Activated naive CD8-positive, alpha-beta T cell treated with anti-CD3 and anti-CD28 coated beads, Interleukin-2, amount 50 U/mL, for 24 hours (primary cell): Measurements from ENCODE around the gene ANKAR.
A peak's percentile ranks its signal among the peaks of the same experiment; 100 is the strongest.
"Not testable (repeated sequence)": the region's sequence is repeated elsewhere in the genome, so short reads cannot be mapped to it uniquely, and the experiment has no call there.

Experiments used
- ATAC-seq: fragments of 150-1000 bp; cut with Tn5 transposase; one replicate; pipeline ENCODE4 v1.10.0; 2021
- DNase-seq: peaks from one replicate; pipeline ENCODE4 v3.0.0; 2021
- H3K27ac Mint-ChIP-seq: one replicate; pipeline ENCODE4 v1.8.0; 2021; ENCODE audit warnings: mild to moderate bottlenecking, mixed read lengths
- H3K27me3 Mint-ChIP-seq: one replicate; pipeline ENCODE4 v1.8.0; 2021; ENCODE audit warnings: mixed read lengths
- H3K36me3 Mint-ChIP-seq: one replicate; pipeline ENCODE4 v1.8.0; 2021; ENCODE audit warnings: low read depth, mixed read lengths
- H3K4me1 Mint-ChIP-seq: one replicate; pipeline ENCODE4 v1.8.0; 2021; ENCODE audit warnings: mixed read lengths
- H3K4me3 Mint-ChIP-seq: one replicate; pipeline ENCODE4 v1.8.0; 2021; ENCODE audit warnings: mild to moderate bottlenecking, moderate library complexity, mixed read lengths
- H3K9me3 Mint-ChIP-seq: one replicate; pipeline ENCODE4 v1.8.0; 2021; ENCODE audit warnings: mixed read lengths

Gene ANKAR

DNA sequence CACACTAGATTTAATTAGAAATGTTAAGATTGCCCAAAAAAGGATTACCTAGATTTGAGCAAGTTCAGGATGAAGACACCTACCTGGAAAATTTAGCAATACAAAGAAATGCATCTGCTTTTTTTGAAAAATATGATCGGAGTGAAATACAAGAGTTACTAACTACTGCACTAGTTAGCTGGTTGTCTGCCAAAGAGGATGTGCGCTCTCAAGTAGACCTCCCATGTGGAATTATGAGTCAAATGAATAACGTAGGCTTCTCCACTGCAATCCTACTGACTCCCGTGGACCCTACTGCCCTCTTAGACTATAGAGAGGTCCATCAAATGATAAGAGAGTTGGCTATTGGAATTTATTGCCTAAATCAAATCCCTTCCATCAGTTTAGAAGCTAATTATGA, 2.0 kb downstream of the ANKAR start:
- H3K4me1 Mint-ChIP-seq, result peaks cover 47% of the 10 kb centered on the region
- no peaks in the 10 kb centered on the region for H3K27me3 Mint-ChIP-seq
- no peak for DNase-seq
- H3K36me3 Mint-ChIP-seq, result peaks cover 43% of the 10 kb centered on the region
- no peak overlapping the region for H3K4me3 Mint-ChIP-seq
- peaks cover 13% of the 10 kb centered on the region for H3K9me3 Mint-ChIP-seq
- ATAC-seq, result no peak
- H3K27ac Mint-ChIP-seq, result no peak overlapping the region

- no peak overlapping the region for H3K27ac Mint-ChIP-seq
- no peak for DNase-seq
- no peak overlapping the region for H3K4me3 Mint-ChIP-seq
- H3K9me3 Mint-ChIP-seq, result peaks cover 13% of the 10 kb centered on the region
- peaks cover 40% of the 10 kb centered on the region for H3K36me3 Mint-ChIP-seq
- peaks cover 57% of the 10 kb centered on the region for H3K4me1 Mint-ChIP-seq
- H3K27me3 Mint-ChIP-seq, result no peaks in the 10 kb centered on the region
- no peak for ATAC-seq
Measured at GRCh38 chr2:189679226-189679625, 4.8 kb downstream of the ANKAR start.

- DNase-seq (no peak), ATAC-seq (peak; percentile 34)
- H3K36me3 Mint-ChIP-seq, result peaks cover 35% of the 10 kb centered on the region
- H3K27me3 Mint-ChIP-seq, result no peaks in the 10 kb centered on the region
- H3K4me3 Mint-ChIP-seq, result no peak overlapping the region
- peaks cover 54% of the 10 kb centered on the region for H3K4me1 Mint-ChIP-seq
- peak overlapping the region; percentile 21 for H3K27ac Mint-ChIP-seq
- peaks cover 9% of the 10 kb centered on the region for H3K9me3 Mint-ChIP-seq
Measured at GRCh38 chr2:189681203-189681602, 6.7 kb downstream of the ANKAR start.

DNA sequence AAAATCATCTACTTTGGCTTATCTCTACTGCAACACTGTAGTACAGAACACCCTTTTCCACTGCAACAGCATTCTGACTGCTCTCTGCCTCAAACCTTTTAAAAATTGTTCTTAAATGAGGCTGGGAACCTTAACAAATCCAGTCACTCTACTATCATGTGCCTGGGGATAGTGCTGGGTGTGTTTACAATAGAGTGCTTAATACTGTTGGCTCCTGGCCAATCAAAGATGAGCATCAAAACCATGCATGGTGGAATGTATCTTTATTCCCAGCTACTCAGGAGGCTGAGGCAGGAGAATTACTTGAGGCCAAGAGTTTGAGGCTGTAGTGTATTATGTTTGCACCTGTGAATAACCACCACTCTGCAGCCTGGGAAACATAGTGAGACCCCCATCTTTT, 7.4 kb downstream of the ANKAR start:
- H3K4me3 Mint-ChIP-seq, result no peak overlapping the region
- H3K9me3 Mint-ChIP-seq, result peaks cover 9% of the 10 kb centered on the region
- DNase-seq (no peak), ATAC-seq (no peak)
- H3K36me3 Mint-ChIP-seq, result peaks cover 28% of the 10 kb centered on the region
- H3K27me3 Mint-ChIP-seq, result no peaks in the 10 kb centered on the region
- no peak overlapping the region for H3K27ac Mint-ChIP-seq
- H3K4me1 Mint-ChIP-seq, result peaks cover 54% of the 10 kb centered on the region

DNA sequence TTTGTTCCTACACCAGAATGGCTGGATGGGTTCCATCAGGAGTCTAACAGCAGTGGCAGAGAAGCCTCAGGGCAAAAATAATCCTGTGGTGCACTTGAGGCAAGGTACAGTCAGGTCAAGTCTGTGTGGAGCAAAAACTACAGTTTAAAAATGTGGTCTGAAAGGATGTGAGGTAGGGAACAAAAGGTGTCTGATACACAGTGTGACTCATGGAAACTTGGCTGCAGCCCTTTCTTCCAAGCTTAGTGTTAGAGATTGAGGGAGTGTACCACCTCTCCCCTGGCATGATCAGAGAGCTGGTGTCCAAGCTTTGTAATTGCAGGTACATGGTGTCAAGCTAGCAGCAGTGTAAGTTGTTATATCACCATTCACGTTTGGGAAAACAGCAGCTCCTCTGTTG, 8.9 kb downstream of the ANKAR start:
- Mint-ChIP-seq H3K4me1 (peaks cover 54% of the 10 kb centered on the region), H3K4me3 (no peak overlapping the region), H3K27me3 (no peaks in the 10 kb centered on the region), H3K27ac (no peak overlapping the region), H3K36me3 (peaks cover 17% of the 10 kb centered on the region), H3K9me3 (peaks cover 5% of the 10 kb centered on the region)
- no peak for DNase-seq
- ATAC-seq, result peak; percentile 92

DNA sequence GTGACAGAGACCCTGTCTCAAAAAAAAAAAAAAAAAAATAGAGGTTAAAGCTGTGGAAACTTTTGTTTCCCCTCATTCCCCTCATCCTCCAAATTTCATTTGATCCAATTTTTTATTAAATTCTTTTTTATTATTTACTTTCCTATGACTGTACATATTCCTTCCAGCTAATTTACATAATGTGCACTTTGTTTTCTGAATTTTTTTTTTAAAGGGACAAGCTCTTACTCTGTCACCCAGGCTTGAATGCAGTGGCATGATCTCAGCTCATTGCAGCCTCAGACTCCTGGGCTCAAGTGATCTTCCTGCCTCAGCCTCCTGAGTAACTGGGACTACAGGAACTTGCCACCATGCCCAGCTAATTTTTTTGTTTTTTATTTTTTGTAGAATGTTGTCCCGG, 10.3 kb downstream of the ANKAR start:
- no peak for ATAC-seq
- Mint-ChIP-seq H3K27ac (no peak overlapping the region), H3K36me3 (peaks cover 12% of the 10 kb centered on the region), H3K4me3 (no peak overlapping the region), H3K9me3 (no peaks in the 10 kb centered on the region), H3K27me3 (no peaks in the 10 kb centered on the region), H3K4me1 (peaks cover 46% of the 10 kb centered on the region)
- DNase-seq, result no peak

DNA sequence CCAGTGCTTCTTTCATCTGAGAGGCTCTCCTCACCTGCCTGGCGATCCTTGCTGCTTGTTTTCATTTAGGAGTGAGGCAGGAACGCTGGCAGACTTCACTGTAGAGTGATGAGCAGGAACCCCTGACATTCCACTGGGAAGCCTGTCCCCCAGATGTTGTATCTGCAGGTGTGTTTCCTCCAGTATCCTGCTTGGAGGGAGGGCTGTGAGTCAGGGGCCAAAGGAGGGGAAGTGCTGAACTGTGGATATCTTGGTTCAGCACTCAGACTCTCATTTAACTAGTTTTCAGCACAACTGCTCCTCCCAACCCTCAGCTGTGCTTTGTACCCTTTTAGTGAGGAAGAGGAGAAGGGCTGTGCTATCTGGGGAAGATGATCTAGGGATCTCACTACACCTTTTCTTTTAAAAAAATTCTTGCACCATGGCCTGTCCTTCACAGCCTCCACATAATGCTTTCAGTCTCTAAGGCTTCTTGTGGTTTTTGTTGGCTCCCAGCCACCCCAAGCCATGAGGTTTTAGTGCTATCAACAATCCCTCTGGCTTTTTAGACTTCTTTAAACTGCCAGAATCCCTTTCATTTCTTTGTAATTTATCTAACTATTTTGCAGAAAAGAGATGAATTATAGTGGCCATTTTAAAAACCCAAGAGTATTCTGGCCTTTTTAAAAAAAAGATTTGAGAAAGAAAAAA, 11.2 kb downstream of the ANKAR start:
- Mint-ChIP-seq H3K9me3 (no peaks in the 10 kb centered on the region), H3K4me1 (peaks cover 38% of the 10 kb centered on the region), H3K36me3 (peaks cover 9% of the 10 kb centered on the region), H3K27ac (no peak overlapping the region), H3K4me3 (no peak overlapping the region), H3K27me3 (no peaks in the 10 kb centered on the region)
- no peak for ATAC-seq
- DNase-seq, result no peak

GRCh38 chr2:189687796-189688195, 13.3 kb downstream of the ANKAR start:
- peaks cover 22% of the 10 kb centered on the region for H3K4me1 Mint-ChIP-seq
- H3K36me3 Mint-ChIP-seq, DNase-seq, H3K27me3 Mint-ChIP-seq, H3K9me3 Mint-ChIP-seq, ATAC-seq, H3K4me3 Mint-ChIP-seq, H3K27ac Mint-ChIP-seq: not testable (repeated sequence)

GRCh38 chr2:189696223-189696622, 21.8 kb downstream of the ANKAR start:
- DNase-seq (no peak), ATAC-seq (no peak)
- Mint-ChIP-seq H3K27ac (no peak overlapping the region), H3K4me1 (peaks cover 2% of the 10 kb centered on the region), H3K9me3 (no peaks in the 10 kb centered on the region), H3K4me3 (no peak overlapping the region), H3K27me3 (no peaks in the 10 kb centered on the region), H3K36me3 (peaks cover 8% of the 10 kb centered on the region)

DNA sequence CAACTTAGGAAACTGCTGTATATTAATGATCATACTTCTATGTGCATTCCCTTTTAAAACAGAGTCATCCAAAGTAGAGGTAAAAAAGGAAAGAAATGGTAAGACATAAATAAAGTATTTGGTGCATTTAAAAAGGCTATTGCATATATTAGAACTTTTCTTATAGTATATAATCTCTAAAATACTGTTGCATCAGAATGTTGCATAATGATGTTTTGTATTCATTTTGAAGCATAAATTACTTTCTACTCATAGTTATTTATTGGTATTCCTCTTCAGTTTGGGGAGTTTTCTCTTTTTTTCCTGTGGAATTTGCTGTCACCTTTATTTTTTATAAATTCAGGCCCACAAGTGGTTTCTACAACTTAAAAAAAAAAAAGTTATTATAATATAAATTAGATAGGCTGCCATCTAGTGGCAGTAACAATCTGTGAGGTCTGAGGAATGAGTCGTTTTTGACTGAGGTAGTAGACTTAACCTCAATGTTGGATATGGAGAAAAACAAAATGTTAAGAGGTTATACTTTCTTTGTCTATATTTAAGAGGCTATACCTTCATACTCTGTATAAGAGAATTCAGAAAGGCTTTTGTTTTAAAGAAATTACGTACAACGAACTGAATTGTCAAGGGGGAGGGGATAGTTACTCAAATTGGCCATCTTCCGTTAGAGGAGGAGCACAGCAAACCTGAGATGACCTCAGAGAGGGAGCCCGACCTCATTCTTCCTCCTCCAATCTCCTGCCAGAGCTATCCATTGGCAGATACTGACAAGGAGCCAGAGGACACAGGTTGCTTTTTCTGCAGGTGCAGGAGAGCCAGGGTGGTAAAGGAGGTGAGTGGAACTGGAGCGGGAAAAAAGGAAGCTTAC, 23.8 kb downstream of the ANKAR start:
- no peaks in the 10 kb centered on the region for H3K27me3 Mint-ChIP-seq
- no peak overlapping the region for H3K27ac Mint-ChIP-seq
- H3K9me3 Mint-ChIP-seq, result no peaks in the 10 kb centered on the region
- H3K36me3 Mint-ChIP-seq, result peaks cover 5% of the 10 kb centered on the region
- DNase-seq, result peak; percentile 29
- ATAC-seq, result peak; percentile 43
- H3K4me3 Mint-ChIP-seq, result no peak overlapping the region
- peaks cover 2% of the 10 kb centered on the region for H3K4me1 Mint-ChIP-seq

DNA sequence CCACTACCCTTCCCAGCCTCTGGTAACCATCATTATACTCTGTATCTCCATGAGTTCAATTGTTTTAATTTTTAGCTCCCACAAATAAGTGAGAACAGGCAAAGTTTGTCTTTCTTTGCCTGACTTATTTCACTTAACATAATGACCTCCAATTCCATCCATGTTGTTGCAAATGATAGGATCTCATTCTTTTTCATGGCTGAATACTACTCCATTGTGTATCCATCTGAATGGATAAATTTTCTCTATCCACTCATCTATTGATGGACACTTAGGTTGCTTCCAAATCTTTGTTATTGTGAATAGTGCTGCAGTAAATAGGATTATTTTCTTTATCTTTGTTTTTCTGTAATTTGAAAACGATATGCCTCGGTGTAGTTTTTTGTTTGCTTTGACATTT, 26.2 kb downstream of the ANKAR start:
- Mint-ChIP-seq H3K4me1 (peaks cover 2% of the 10 kb centered on the region), H3K27me3 (no peaks in the 10 kb centered on the region), H3K27ac (no peak overlapping the region), H3K36me3 (peaks cover 4% of the 10 kb centered on the region), H3K9me3 (no peaks in the 10 kb centered on the region), H3K4me3 (no peak overlapping the region)
- no peak for DNase-seq
- no peak for ATAC-seq

DNA sequence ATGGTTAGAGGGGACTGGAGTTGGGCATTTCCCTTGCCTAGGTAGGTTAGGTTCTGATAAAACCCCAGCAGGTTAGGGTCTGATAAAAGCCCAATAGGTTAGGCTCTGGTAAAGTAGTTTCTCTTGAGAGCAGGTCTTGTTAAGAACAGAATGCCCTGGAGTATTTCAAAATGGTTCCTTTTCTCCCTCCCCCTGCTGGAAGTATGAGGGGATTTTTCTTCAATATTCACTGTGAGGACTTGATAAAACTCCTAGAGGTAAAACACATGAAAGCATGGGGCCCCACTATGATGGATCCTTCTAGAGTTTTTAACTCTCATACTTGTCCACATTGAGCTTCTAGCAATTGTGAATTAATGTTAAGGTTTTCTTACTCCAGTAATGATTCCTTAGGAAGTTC, 27.6 kb downstream of the ANKAR start:
- Mint-ChIP-seq H3K4me3 (no peak overlapping the region), H3K9me3 (no peaks in the 10 kb centered on the region), H3K27ac (no peak overlapping the region), H3K4me1 (peaks cover 2% of the 10 kb centered on the region), H3K36me3 (peaks cover 6% of the 10 kb centered on the region), H3K27me3 (no peaks in the 10 kb centered on the region)
- DNase-seq, result no peak
- ATAC-seq, result no peak

DNA sequence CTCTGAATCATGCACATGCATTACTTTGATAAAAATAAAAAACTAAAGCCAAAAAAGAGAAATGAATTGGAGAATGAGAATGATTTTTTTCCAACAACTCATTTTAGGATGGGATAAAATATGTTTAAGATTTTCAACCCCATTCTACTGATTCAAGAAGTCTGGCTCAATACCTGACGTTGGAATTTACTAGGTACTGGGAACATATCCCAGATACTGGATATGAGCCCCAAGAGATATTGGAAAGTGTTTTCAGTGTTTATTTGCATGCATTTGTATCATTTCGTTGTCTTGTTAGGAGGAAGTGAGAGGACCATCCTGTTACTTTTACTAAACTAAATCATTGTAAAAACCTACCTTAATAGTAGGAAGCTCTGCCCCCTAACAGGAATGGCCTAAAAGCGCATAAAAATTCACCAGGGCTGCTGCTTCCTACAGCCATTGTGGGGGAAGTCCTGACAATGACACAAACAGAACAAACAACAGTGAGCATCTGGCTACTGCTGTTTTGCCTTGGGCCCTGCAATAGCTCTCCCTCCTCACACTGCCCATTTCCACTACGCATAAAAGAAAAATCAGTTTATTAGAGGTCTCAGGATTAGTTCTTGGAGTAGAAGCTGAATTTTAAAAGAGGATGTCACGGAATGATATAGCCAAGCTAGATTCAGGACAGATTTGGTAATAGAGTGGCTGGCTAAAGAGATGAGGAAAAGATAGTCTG, 35.2 kb downstream of the ANKAR start:
- Mint-ChIP-seq H3K36me3 (peaks cover 5% of the 10 kb centered on the region), H3K4me3 (no peak overlapping the region), H3K9me3 (no peaks in the 10 kb centered on the region), H3K27ac (no peak overlapping the region), H3K27me3 (no peaks in the 10 kb centered on the region), H3K4me1 (no peaks in the 10 kb centered on the region)
- DNase-seq (no peak), ATAC-seq (no peak)

GRCh38 chr2:189717593-189717992, 43.1 kb downstream of the ANKAR start:
- H3K4me1 Mint-ChIP-seq, DNase-seq, H3K4me3 Mint-ChIP-seq, H3K27me3 Mint-ChIP-seq, H3K27ac Mint-ChIP-seq, H3K9me3 Mint-ChIP-seq, ATAC-seq, H3K36me3 Mint-ChIP-seq: not testable (repeated sequence)

DNA sequence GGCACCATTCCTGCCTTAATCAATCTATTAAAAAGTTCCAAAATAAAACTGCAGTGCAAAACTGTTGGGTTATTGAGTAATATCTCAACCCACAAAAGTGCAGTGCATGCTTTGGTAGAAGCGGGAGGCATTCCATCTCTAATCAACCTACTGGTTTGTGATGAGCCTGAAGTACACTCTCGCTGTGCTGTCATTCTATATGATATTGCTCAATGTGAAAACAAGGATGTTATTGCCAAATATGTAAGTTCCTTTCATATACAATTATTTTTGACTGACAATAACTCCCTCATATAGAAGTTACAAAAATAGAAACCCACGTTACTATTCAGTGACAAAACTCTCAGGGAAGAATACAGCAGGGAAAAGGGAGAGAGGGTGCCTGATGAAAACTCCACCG, 45.1 kb downstream of the ANKAR start:
- Mint-ChIP-seq H3K36me3 (no peaks in the 10 kb centered on the region), H3K27me3 (no peaks in the 10 kb centered on the region), H3K9me3 (peaks cover 4% of the 10 kb centered on the region), H3K27ac (no peak overlapping the region), H3K4me3 (no peak overlapping the region), H3K4me1 (peaks cover 6% of the 10 kb centered on the region)
- no peak for DNase-seq
- ATAC-seq, result no peak
